H1 (cell line): ENCODE results near the gene DDOST. TPM values are rescaled to one million over a fixed set of nuclear protein-coding genes. Genes with fewer than 3 reads are reported as not detected.

Experiments
- ATF2 ChIP-seq: IDR thresholded peaks from 2 replicates; pipeline ENCODE4 v1.6.1; 2012; ENCODE audit warnings: low read length, inconsistent platforms
- EGR1 ChIP-seq: IDR thresholded peaks from 2 replicates; pipeline ENCODE4 v1.6.1; 2011; ENCODE audit warnings: low read depth, low read length, borderline replicate concordance
- POLR2AphosphoS5 ChIP-seq: IDR thresholded peaks from 2 replicates; pipeline ENCODE4 v1.6.1; 2011; ENCODE audit warnings: low read depth, low read length
- POU5F1 ChIP-seq: IDR thresholded peaks from 2 replicates; pipeline ENCODE4 v1.6.1; 2011; ENCODE audit warnings: low read depth, mild to moderate bottlenecking, low read length, moderate library complexity
- SIRT6 ChIP-seq: IDR thresholded peaks from one replicate; pipeline ENCODE4 v1.7.1; 2012; ENCODE audit warnings: low read length, inconsistent platforms
- polyA plus RNA-seq, 7 experiments: library from polyadenylated mRNA; depleted of rRNA in 3 of 7; stranded (reverse) in 5 of 7; unstranded in 2 of 7; fragments of >200 nt in 5 of 7; fragments of 200-250 nt in 2 of 7; gene quantifications; 1 replicate in 5 of 7; 2 replicates in 1 of 7; 4 replicates in 1 of 7; pipeline versions ENCODE4 v1.2.1 to v1.2.3, GENCODE V29; 2011 to 2013; ENCODE audit warnings: missing spikeins in 2 of 7, mixed read lengths in 2 of 7
- total RNA-seq: library from RNA; stranded (reverse); fragmentation: NEBNext Ultra II Directional; extraction: Animal tissue kit (Norgen Biotek cat#: 25700); gene quantifications from 2 replicates; pipeline ENCODE4 v1.2.1, GENCODE V29; 2021
- TF ChIP-seq, protein P1 (sequence below): IDR thresholded peaks from 2 replicates; pipeline ENCODE4 v1.6.1; 2012; ENCODE audit warnings: inconsistent platforms

The DDOST gene
- total and polyA plus RNA-seq, 2 of the 8 experiments (the other 6 are each of a cell fraction or from before 2014, with no cell fraction given), result 253 to 336 TPM

DNA sequence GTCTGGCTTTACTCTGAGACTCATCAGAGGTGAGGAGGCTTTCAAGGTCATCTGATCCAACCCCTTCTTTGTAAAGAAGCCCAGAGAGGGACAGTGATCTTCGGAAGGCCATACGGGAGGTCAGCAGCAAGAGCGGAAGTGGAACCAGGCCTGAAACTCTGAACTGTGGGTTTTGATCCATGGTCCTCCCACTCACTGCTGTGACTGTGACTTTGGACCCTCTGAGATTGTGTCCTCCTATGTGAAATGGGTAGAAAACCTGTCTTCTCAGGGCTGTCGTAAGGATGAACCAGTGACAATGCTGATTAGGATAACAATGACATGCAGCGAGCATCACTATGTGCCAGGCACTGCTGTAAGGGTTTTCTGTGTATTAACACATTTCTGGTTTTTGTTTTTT is 9.8 kb upstream of the DDOST start (continued):
- TF ChIP-seq EGR1 (no peak), SIRT6 (no peak), POU5F1 (no peak), POLR2AphosphoS5 (no peak), ATF2 (no peak)
- TF ChIP-seq, protein P1, sequence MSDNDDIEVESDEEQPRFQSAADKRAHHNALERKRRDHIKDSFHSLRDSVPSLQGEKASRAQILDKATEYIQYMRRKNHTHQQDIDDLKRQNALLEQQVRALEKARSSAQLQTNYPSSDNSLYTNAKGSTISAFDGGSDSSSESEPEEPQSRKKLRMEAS, result no peak
- TF ChIP-seq, all 59 proteins: peak for 0
